Activated T-cell treated with anti-CD3 and anti-CD28 coated beads for 24 hours (primary cell): ENCODE results near the gene BTBD8.

Experiments used
- DNase-seq: peaks from one replicate; pipeline ENCODE4 v3.0.0-alpha.2; 2020; ENCODE audit warnings: low read depth

The BTBD8 gene

GRCh38 chr1:92094090-92094489 lies 13.9 kb downstream of the BTBD8 start:
- DNase-seq, result no peak

- DNase-seq, result no peak
These were observed 14.4 kb downstream of the BTBD8 start for GRCh38 chr1:92094595-92094994.

GRCh38 chr1:92095874-92096273 lies 15.7 kb downstream of the BTBD8 start:
- no peak for DNase-seq

- DNase-seq, result no peak
These were observed 16.2 kb downstream of the BTBD8 start for GRCh38 chr1:92096317-92096716.

- no peak for DNase-seq
These were observed 25.5 kb downstream of the BTBD8 start for GRCh38 chr1:92105546-92106081.

GRCh38 chr1:92108631-92109030 lies 28.5 kb downstream of the BTBD8 start:
- no peak for DNase-seq

GRCh38 chr1:92117526-92117925 lies 37.4 kb downstream of the BTBD8 start:
- no peak for DNase-seq

GRCh38 chr1:92118826-92119225 lies 38.7 kb downstream of the BTBD8 start:
- no peak for DNase-seq

GRCh38 chr1:92123868-92124267 lies 43.7 kb downstream of the BTBD8 start:
- DNase-seq, result no peak

- no peak for DNase-seq
These were observed 45.1 kb downstream of the BTBD8 start for GRCh38 chr1:92125204-92125603.

- DNase-seq, result no peak
These were observed 45.9 kb downstream of the BTBD8 start for GRCh38 chr1:92126088-92126487.

- DNase-seq, result no peak
These were observed 54.2 kb downstream of the BTBD8 start for GRCh38 chr1:92134331-92134730.

GRCh38 chr1:92136341-92136740 lies 56.2 kb downstream of the BTBD8 start:
- no peak for DNase-seq

GRCh38 chr1:92154934-92155333 lies 74.8 kb downstream of the BTBD8 start:
- no peak for DNase-seq

- no peak for DNase-seq
These were observed 79.4 kb downstream of the BTBD8 start for GRCh38 chr1:92159593-92159992.

GRCh38 chr1:92165389-92165788 lies 85.2 kb downstream of the BTBD8 start:
- no peak for DNase-seq

- no peak for DNase-seq
These were observed 87.0 kb downstream of the BTBD8 start for GRCh38 chr1:92167151-92167550.

GRCh38 chr1:92168657-92169056 lies 88.5 kb downstream of the BTBD8 start:
- no peak for DNase-seq

- no peak for DNase-seq
These were observed 89.3 kb downstream of the BTBD8 start for GRCh38 chr1:92169214-92170005.

- DNase-seq, result no peak
These were observed 104.5 kb downstream of the BTBD8 start for GRCh38 chr1:92184632-92185031.

GRCh38 chr1:92186081-92186480 lies 105.9 kb downstream of the BTBD8 start:
- no peak for DNase-seq

- no peak for DNase-seq
These were observed 108.5 kb downstream of the BTBD8 start for GRCh38 chr1:92188436-92189255.

- DNase-seq, result no peak
These were observed 111.6 kb downstream of the BTBD8 start for GRCh38 chr1:92191726-92192125.
